Fibroblast of villous mesenchyme (primary cell): ENCODE measurements around the gene PRRX2. TPM values are rescaled to one million over a fixed set of nuclear protein-coding genes. Genes with fewer than 3 reads are reported as not detected.

ENCODE experiments used
- DNase-seq: peaks from one replicate; pipeline ENCODE4 v3.0.0-alpha.2; 2010; ENCODE audit warnings: low read depth
- H3K4me3 ChIP-seq: 2 replicates; pipeline ENCODE4 v1.5.1; 2011; ENCODE audit warnings: low read depth, mild to moderate bottlenecking, low read length
- total RNA-seq: library from RNA; depleted of rRNA; stranded (reverse); fragments of >200 nt; gene quantifications from 2 replicates; pipeline ENCODE4 v1.2.3, GENCODE V29; 2012
- TF ChIP-seq, protein P1 (sequence below): IDR thresholded peaks from 2 replicates; pipeline ENCODE4 v1.5.1; 2012; ENCODE audit warnings: low read depth, mild to moderate bottlenecking, low read length; ENCODE audit not compliant: insufficient read depth

The PRRX2 gene
- total RNA-seq, 1 donor: under 0.01 TPM

DNA sequence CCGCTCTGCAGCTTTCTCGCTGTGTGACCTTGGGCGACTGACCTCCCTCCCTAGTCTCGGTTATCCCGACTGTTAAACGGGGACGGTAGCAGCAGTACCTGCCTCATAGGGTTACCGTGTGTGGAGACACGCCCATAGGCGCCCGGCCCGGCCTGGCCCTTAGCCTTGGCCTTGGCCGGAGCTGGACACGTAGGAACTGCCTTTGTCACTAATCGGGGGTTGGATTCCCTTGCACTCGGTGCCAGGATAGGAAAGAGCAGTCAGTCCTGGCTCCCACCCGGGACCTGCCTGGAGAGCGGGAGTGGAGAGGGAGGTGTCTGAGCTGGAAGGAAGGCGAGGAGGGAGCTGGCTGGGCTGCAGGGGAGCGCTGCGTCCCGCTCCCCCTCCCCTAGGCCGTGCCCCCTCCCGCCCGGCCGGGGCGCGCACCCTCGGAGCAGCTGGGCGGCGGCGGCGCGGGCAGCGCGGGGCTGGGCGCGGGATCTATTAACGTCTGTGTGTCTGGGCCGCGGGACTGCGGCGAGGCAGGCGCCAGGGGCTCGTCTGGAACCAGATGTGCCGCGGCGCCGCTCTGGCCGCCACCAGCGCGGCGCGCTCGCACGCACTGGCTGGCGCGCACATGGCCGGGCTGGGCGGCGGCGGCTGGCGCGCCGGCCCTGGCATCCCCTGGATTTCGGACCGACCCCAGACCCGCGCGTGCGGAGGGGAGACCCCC lies 31.7 kb downstream of the PRRX2 start:
- TF ChIP-seq, protein P1, sequence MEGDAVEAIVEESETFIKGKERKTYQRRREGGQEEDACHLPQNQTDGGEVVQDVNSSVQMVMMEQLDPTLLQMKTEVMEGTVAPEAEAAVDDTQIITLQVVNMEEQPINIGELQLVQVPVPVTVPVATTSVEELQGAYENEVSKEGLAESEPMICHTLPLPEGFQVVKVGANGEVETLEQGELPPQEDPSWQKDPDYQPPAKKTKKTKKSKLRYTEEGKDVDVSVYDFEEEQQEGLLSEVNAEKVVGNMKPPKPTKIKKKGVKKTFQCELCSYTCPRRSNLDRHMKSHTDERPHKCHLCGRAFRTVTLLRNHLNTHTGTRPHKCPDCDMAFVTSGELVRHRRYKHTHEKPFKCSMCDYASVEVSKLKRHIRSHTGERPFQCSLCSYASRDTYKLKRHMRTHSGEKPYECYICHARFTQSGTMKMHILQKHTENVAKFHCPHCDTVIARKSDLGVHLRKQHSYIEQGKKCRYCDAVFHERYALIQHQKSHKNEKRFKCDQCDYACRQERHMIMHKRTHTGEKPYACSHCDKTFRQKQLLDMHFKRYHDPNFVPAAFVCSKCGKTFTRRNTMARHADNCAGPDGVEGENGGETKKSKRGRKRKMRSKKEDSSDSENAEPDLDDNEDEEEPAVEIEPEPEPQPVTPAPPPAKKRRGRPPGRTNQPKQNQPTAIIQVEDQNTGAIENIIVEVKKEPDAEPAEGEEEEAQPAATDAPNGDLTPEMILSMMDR: no peak
- peak overlapping the region; percentile 42 for H3K4me3 ChIP-seq
- peak; percentile 68 for DNase-seq

DNA sequence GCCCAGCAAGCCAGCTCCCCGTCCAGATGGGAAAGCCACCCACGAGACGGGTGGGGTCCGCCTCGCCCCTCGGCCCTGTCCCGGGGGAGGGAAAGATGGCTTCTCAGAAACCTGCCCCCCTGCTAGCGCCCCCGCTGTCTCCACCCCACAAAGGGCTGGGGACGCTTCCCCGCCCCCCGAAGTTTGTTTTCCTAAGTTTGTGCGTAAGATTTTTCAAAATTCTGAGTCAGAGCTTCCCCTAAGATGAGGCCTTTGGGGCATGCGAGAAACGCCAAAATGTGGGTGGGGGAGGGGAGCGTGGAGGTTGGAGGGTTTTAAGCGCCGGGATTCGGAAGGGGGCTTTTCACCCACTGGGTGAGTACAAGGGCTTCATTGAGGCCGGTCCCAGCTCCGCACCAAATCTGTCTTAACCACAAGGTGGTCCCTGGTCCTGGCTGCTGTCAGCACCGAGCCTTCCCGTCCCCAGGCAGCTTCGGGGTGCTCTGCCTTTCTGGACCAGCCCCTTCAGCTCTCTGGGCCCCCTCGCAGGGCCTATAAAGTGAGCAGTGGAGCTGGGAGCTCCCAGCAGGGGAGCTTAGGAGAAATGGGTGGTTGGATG lies 32.3 kb downstream of the PRRX2 start:
- TF ChIP-seq, protein P1: no peak
- peak overlapping the region; percentile 42 for H3K4me3 ChIP-seq
- peak; percentile 38 for DNase-seq

DNA sequence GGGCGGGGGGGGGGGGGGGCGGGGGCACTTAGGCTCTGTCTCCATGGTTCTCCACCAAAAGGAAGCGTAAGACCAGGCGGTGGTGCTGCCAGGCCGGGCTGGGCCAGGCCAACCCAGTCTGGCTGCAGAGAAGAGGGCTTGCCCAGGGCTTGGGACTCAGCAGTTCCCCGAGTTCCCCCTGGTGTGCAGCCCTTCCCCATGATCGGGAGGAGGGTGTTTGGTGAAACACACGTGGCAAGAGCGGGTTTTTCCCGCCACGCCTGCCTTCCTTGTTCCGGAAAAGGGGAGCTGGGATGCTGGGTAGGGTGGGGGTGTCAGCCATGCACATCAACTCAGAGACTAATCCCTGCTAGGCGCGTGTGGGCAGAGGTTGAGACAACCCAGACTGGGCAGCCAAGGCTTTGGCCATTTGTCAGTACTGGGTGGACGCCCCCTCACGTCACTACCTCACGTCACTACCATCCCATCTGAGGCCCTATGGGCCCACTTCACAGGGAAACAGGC lies 32.9 kb downstream of the PRRX2 start:
- peak; percentile 56 for DNase-seq
- no peak overlapping the region for H3K4me3 ChIP-seq

DNA sequence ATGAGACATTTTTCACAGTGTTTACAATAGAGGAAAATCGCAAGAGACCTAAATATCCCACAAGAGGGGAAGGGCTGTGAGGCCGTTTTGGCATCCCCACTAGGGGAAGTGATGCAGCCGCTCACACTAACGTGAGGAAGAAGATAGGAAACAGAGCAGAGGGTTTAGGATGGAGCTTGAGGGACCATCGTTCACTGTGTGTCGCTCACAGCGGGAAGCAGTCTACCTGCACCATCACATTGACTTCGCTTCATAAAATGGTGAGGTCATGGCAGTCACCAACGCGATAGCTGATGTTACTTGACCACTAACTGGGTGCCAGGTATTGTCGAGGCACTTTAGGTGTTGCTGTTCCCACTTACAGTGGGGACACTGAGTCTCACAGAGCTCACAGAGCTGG lies 35.6 kb downstream of the PRRX2 start:
- no peak for DNase-seq
- TF ChIP-seq, protein P1: no peak

More for the DNA sequence above, 32.9 kb downstream of the PRRX2 start:
- TF ChIP-seq, protein P1: no peak

DNA sequence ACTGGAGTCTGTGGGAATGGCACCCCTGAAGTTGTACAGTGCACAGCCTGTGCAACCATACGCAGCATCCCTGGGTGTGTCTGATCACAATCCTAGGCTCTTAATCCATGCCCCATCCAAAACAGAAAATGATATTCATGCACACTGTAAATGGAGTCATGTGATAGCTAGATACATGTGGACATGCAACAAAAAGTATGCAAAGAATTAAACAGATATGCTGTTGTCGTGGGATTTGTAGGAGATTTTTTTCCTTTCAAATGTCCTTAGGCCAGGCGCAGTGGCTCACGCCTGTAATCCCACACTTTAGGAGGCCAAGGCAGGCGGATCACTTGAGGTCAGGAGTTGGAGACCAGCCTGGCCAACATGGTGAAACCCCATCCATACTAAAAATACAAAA lies 36.1 kb downstream of the PRRX2 start:
- TF ChIP-seq, protein P1: no peak
- no peak overlapping the region for H3K4me3 ChIP-seq
- DNase-seq: no peak

More for the DNA sequence above, 35.6 kb downstream of the PRRX2 start:
- no peak overlapping the region for H3K4me3 ChIP-seq

DNA sequence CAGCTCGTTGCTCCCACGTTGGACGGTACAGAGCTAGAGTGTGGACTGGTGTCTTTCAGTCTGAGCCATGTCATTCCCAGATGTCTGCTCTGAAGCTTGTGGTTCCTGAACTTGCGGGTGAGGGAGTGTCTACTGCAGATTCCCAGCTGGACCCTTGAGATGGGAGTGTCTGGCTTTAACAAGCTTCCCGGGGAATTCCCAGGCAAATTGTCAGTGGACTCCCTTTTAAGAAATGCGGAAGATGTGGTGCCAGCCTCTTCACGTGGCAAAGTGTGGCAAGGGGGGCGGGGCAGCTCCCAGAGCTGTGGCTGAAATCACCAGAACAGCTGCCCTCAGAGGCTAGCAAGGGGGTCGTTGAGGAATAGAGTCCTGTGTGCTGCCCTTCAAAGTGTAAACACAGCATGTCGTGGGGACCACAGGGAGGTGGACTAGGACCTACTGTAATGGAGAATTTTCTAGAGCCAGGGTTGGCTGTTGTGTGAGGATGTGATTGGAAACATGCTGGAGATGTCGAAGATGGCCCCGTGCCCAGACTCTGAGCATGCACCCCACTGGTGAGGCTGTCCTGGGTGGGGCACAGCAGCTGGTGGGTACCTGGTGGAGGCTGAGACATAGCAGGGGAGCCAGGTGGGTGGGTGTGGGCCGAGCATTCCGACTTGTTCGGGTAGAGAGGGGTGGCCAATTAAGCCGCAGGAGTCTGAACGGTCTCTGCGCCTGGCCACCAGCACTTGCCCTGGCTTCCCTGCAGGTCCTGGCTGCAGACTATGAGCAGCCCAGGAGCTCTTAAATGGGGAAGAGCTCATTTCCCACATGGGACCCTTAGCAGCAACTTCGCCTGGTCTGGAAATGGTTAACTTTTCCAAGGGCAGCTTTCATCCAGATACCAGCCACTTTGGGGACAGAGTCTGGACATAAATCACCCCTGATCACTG lies 37.4 kb downstream of the PRRX2 start:
- DNase-seq: peak; percentile 89
- TF ChIP-seq, protein P1: no peak
- H3K4me3 ChIP-seq: no peak overlapping the region
